GF-D8 (cell line): ENCODE measurements around the gene ACO1.

Experiments used
- DNase-seq: peaks from one replicate; lab custom pipeline; 2025; lab: John Stamatoyannopoulos, UW

The ACO1 gene

GRCh38 chr9:32382565-32383320 lies 1.7 kb upstream of the ACO1 start:
- no peak for DNase-seq

GRCh38 chr9:32384002-32384363 lies 460 bp upstream of the ACO1 start:
- no peak for DNase-seq

GRCh38 chr9:32385152-32385884 lies 875 bp downstream of the ACO1 start:
- no peak for DNase-seq

- no peak for DNase-seq
Measured at GRCh38 chr9:32385885-32386283, 1.4 kb downstream of the ACO1 start.

- DNase-seq, result no peak
Measured at GRCh38 chr9:32387256-32387655, 2.8 kb downstream of the ACO1 start.

- DNase-seq, result no peak
Measured at GRCh38 chr9:32389365-32389764, 4.9 kb downstream of the ACO1 start.

GRCh38 chr9:32393911-32394310 lies 9.5 kb downstream of the ACO1 start:
- DNase-seq, result no peak

- DNase-seq, result no peak
Measured at GRCh38 chr9:32394381-32395049, 10.1 kb downstream of the ACO1 start.

GRCh38 chr9:32395510-32396216 lies 11.2 kb downstream of the ACO1 start:
- no peak for DNase-seq

GRCh38 chr9:32398207-32398606 lies 13.8 kb downstream of the ACO1 start:
- DNase-seq, result no peak

GRCh38 chr9:32399110-32399815 lies 14.8 kb downstream of the ACO1 start:
- DNase-seq, result no peak

GRCh38 chr9:32401488-32401887 lies 17.0 kb downstream of the ACO1 start:
- no peak for DNase-seq

GRCh38 chr9:32403567-32404260 lies 19.3 kb downstream of the ACO1 start:
- no peak for DNase-seq

- DNase-seq, result no peak
Measured at GRCh38 chr9:32404402-32404801, 20.0 kb downstream of the ACO1 start.

GRCh38 chr9:32404856-32405255 lies 20.4 kb downstream of the ACO1 start:
- no peak for DNase-seq

- DNase-seq, result no peak
Measured at GRCh38 chr9:32405506-32405905, 21.1 kb downstream of the ACO1 start.

GRCh38 chr9:32406046-32406445 lies 21.6 kb downstream of the ACO1 start:
- no peak for DNase-seq

GRCh38 chr9:32411753-32412152 lies 27.3 kb downstream of the ACO1 start:
- no peak for DNase-seq

GRCh38 chr9:32412440-32412839 lies 28.0 kb downstream of the ACO1 start:
- DNase-seq, result no peak

- DNase-seq, result no peak
Measured at GRCh38 chr9:32413424-32413823, 29.0 kb downstream of the ACO1 start.

GRCh38 chr9:32414856-32415255 lies 30.4 kb downstream of the ACO1 start:
- no peak for DNase-seq
